Glutamatergic neuron (in vitro differentiated cells): ENCODE results near the gene MED29. TPM values are rescaled to one million over a fixed set of nuclear protein-coding genes. Genes with fewer than 3 reads are reported as not detected.

Experiments used
- DNase-seq: peaks from one replicate; pipeline ENCODE4 v3.0.0; 2022
- H3K27ac Mint-ChIP-seq: one replicate; pipeline ENCODE4 v1.8.0; 2020; ENCODE audit warnings: mild to moderate bottlenecking, mixed read lengths, inconsistent platforms; ENCODE audit not compliant: unreplicated experiment
- H3K27me3 Mint-ChIP-seq: one replicate; pipeline ENCODE4 v1.8.0; 2020; ENCODE audit warnings: mild to moderate bottlenecking, moderate library complexity, mixed read lengths, inconsistent platforms; ENCODE audit not compliant: unreplicated experiment
- H3K36me3 Mint-ChIP-seq: one replicate; pipeline ENCODE4 v1.8.0; 2020; ENCODE audit warnings: mild to moderate bottlenecking, mixed read lengths, inconsistent platforms; ENCODE audit not compliant: unreplicated experiment
- H3K4me1 Mint-ChIP-seq: one replicate; pipeline ENCODE4 v1.8.0; 2020; ENCODE audit warnings: mild to moderate bottlenecking, low read depth, mixed read lengths, inconsistent platforms; ENCODE audit not compliant: unreplicated experiment
- H3K4me3 Mint-ChIP-seq: one replicate; pipeline ENCODE4 v1.8.0; 2020; ENCODE audit warnings: mild to moderate bottlenecking, mixed read lengths, inconsistent platforms; ENCODE audit not compliant: unreplicated experiment
- H3K9me3 Mint-ChIP-seq: one replicate; pipeline ENCODE4 v1.8.0; 2020; ENCODE audit warnings: mild to moderate bottlenecking, moderate library complexity, mixed read lengths, inconsistent platforms; ENCODE audit not compliant: unreplicated experiment
- CTCF ChIP-seq: fragments of 200-600 bp; sonication (generic); IDR thresholded peaks from one replicate; pipeline ENCODE4 v1.5.0; 2021; ENCODE audit not compliant: partially characterized antibody, unreplicated experiment
- total RNA-seq: library from RNA; stranded (reverse); fragmentation: NEBNext Ultra II Directional; extraction: Animal tissue kit (Norgen Biotek cat#: 25700); gene quantifications from one replicate; pipeline ENCODE4 v1.2.1, GENCODE V29; 2021; ENCODE audit not compliant: unreplicated experiment

MED29 gene
- total RNA-seq, 1 donor from 2014 or later = 30.1 TPM

- Mint-ChIP-seq H3K27ac (no peak overlapping the region), H3K27me3 (peaks cover 16% of the 10 kb centered on the region), H3K4me1 (peaks cover 18% of the 10 kb centered on the region), H3K36me3 (no peaks in the 10 kb centered on the region), H3K4me3 (no peak overlapping the region), H3K9me3 (peaks cover 20% of the 10 kb centered on the region)
- TF ChIP-seq CTCF = no peak
- peak; percentile 30 for DNase-seq
Observed at GRCh38 chr19:39407660-39408391, 16.6 kb downstream of the MED29 start.

GRCh38 chr19:39408392-39409207, 17.4 kb downstream of the MED29 start:
- Mint-ChIP-seq H3K27me3 (peaks cover 15% of the 10 kb centered on the region), H3K9me3 (peaks cover 23% of the 10 kb centered on the region), H3K4me3 (peak overlapping the region; percentile 59), H3K4me1 (peaks cover 18% of the 10 kb centered on the region), H3K36me3 (no peaks in the 10 kb centered on the region), H3K27ac (no peak overlapping the region)
- no peak for TF ChIP-seq CTCF
- no peak for DNase-seq

GRCh38 chr19:39409208-39410016, 18.2 kb downstream of the MED29 start:
- no peaks in the 10 kb centered on the region for H3K36me3 Mint-ChIP-seq
- H3K4me1 Mint-ChIP-seq = peaks cover 19% of the 10 kb centered on the region
- H3K27me3 Mint-ChIP-seq = peaks cover 22% of the 10 kb centered on the region
- TF ChIP-seq CTCF = no peak
- H3K27ac Mint-ChIP-seq = no peak overlapping the region
- H3K4me3 Mint-ChIP-seq = peak overlapping the region; percentile 81
- peak; percentile 29 for DNase-seq
- H3K9me3 Mint-ChIP-seq = peaks cover 27% of the 10 kb centered on the region

GRCh38 chr19:39410017-39410830, 19.0 kb downstream of the MED29 start:
- TF ChIP-seq CTCF = no peak
- peaks cover 22% of the 10 kb centered on the region for H3K4me1 Mint-ChIP-seq

More at GRCh38 chr19:39410017-39410830, 19.0 kb downstream of the MED29 start:
- DNase-seq = peak; percentile 56
- Mint-ChIP-seq H3K27ac (peak overlapping the region; percentile 90), H3K4me3 (peak overlapping the region; percentile 69), H3K36me3 (no peaks in the 10 kb centered on the region), H3K27me3 (peaks cover 23% of the 10 kb centered on the region), H3K9me3 (peaks cover 28% of the 10 kb centered on the region)
